Measurements from ENCODE around the gene LYST. TPM values are rescaled to one million over a fixed set of nuclear protein-coding genes. Genes with fewer than 3 reads are reported as not detected.

Gene LYST
- total and polyA plus RNA-seq, 2 donors (not counting 3 experiments of a cell fraction or from before 2014, with no cell fraction given): 3.1 to 9.6 TPM

- Histone ChIP-seq H3K4me2 (ENCODE audit: insufficient read depth, low read length) (no peak overlapping the region), H3K9me3 (replicated peaks; ENCODE audit: control insufficient read depth, insufficient read depth, low read length) (no peaks in the 10 kb centered on the region), H3K79me2 (ENCODE audit: control insufficient read depth, insufficient read depth, low read length) (no peaks in the 10 kb centered on the region), H4K20me1 (replicated peaks; ENCODE audit: control insufficient read depth, extremely low read depth, insufficient read depth, low read length) (no peaks in the 10 kb centered on the region), H3K9me1 (replicated peaks; ENCODE audit: control insufficient read depth, extremely low read depth, insufficient read depth, low read length) (no peaks in the 10 kb centered on the region), H3K4me3 (replicated peaks in 1 of 3; ENCODE audit: insufficient read depth in 1 of 3, low read depth in 1 of 3, low read length in 3 of 3) (no peak overlapping the region), H3K27me3 (ENCODE audit: control insufficient read depth in 2 of 2, insufficient read depth in 2 of 2, low read length in 2 of 2) (peaks cover 0 to 2% of the 10 kb centered on the region in 2 experiments), H2AFZ (ENCODE audit: low read depth, low read length) (no peak overlapping the region), H3K36me3 (ENCODE audit: control insufficient read depth in 2 of 2, extremely low read depth in 1 of 2, insufficient read depth in 2 of 2, low read length in 2 of 2) (no peaks in the 10 kb centered on the region), H3K4me1 (ENCODE audit: control insufficient read depth, extremely low read depth, insufficient read depth, low read length) (no peaks in the 10 kb centered on the region), H3K9ac (replicated peaks; ENCODE audit: extremely low read depth, insufficient read depth, low read length) (no peak overlapping the region), H3K27ac (ENCODE audit: insufficient read depth, low read depth, low read length) (no peak overlapping the region)
- TF ChIP-seq MYC (IDR thresholded peaks at IDR 0.05; ENCODE audit: low read depth, low read length): no peak
- no peak for TF ChIP-seq EZH2 (IDR thresholded peaks at IDR 0.05; ENCODE audit: borderline replicate concordance, low read depth, low read length, severe bottlenecking)
- TF ChIP-seq POLR2A (IDR thresholded peaks at IDR 0.05; ENCODE audit: low read depth, low read length): no peak
- no peak for TF ChIP-seq GATA2 (IDR thresholded peaks at IDR 0.05; ENCODE audit: insufficient read depth, insufficient read length, low read depth, low read length)
- no peak for TF ChIP-seq FOS (IDR thresholded peaks at IDR 0.05; ENCODE audit: borderline replicate concordance, insufficient read depth, low read length)
- no peak for TF ChIP-seq POLR2AphosphoS5 (IDR thresholded peaks at IDR 0.05; ENCODE audit: insufficient read depth, low read depth, low read length)
- TF ChIP-seq CTCF (IDR thresholded peaks at IDR 0.05; ENCODE audit: extremely low read depth in 1 of 2, insufficient read depth in 1 of 2, low read depth in 1 of 2, low read length in 2 of 2): no peak
- no peak for TF ChIP-seq MAX (IDR thresholded peaks at IDR 0.05; ENCODE audit: insufficient read depth, insufficient read length)
- TF ChIP-seq JUN (IDR thresholded peaks at IDR 0.05; ENCODE audit: borderline replicate concordance, insufficient read depth, insufficient read length, low read depth): no peak
- BruUV-seq (replicated peaks): no TSS peak
- no peak for DNase-seq (ENCODE audit: low read depth, low spot score)
- intact Hi-C loops (cut with micrococcal nuclease): no loop called here
- POLR2A ChIA-PET: no interaction called here
- no peak for FAIRE-seq
- dilution Hi-C loops (cut with MboI; ENCODE audit: extremely low pct_ligation_motif_present, low sequenced_read_pairs): no loop called here
- CTCF ChIA-PET: interaction anchor here (1.3 kb wide), 1 partner anchor 16 kb away, joined by 7 read pairs; no protein-coding TSS in a partner anchor
Observed at GRCh38 chr1:235617140-235617539, 249.6 kb downstream of the LYST start.
